SK-N-SH (cell line): ENCODE measurements around the gene MDK. TPM values are rescaled to one million over a fixed set of nuclear protein-coding genes. Genes with fewer than 3 reads are reported as not detected.

ENCODE experiments used
- CTCF ChIA-PET: fragments of 300-600, 350-600 bp; formaldehyde crosslinking; extraction: SDS; loops from one replicate; lab custom pipeline; 2021; lab: Yijun Ruan, JAX
- POLR2A ChIA-PET: fragments of 350-600 bp; sonication (Branson Sonifier 250); formaldehyde crosslinking; extraction: SDS; loops from one replicate; lab custom pipeline; 2020; ENCODE audit warnings: antibody characterized with exemption, inconsistent platforms; lab: Yijun Ruan, JAX
- DNase-seq: peaks from one replicate; pipeline ENCODE4 v3.0.0; 2012
- H2AFZ ChIP-seq: fragments of 200-600 bp; sonication (generic); 2 replicates; pipeline ENCODE4 v1.8.1; 2016; ENCODE audit warnings: antibody characterized with exemption, mild to moderate bottlenecking, low read depth
- H3F3A ChIP-seq: fragments of 200-600 bp; sonication (generic); replicated peaks from 2 replicates; pipeline ENCODE3; 2016; ENCODE audit warnings: antibody characterized with exemption, mild to moderate bottlenecking; ENCODE audit not compliant: insufficient read depth
- H3K27ac ChIP-seq, 2 experiments: fragments of 200-500 bp in 1 of 2; fragments of 200-600 bp in 1 of 2; sonication (Bioruptor generic) in 1 of 2; sonication (generic), shearing (Covaris generic) in 1 of 2; 2 replicates each; pipeline versions ENCODE4 v1.5.1 to v1.6.1; 2014 to 2016; ENCODE audit warnings: low read depth in 2 of 2, inconsistent platforms in 1 of 2, low read length in 1 of 2, mild to moderate bottlenecking in 1 of 2, mixed read lengths in 1 of 2
- H3K27me3 ChIP-seq: fragments of 200-600 bp; sonication (generic), shearing (Covaris generic); 2 replicates; pipeline ENCODE4 v1.6.1; 2016; ENCODE audit warnings: mixed run types; ENCODE audit not compliant: insufficient read depth
- H3K36me3 ChIP-seq, 2 experiments: fragments of 200-500 bp in 1 of 2; fragments of 200-600 bp in 1 of 2; sonication (Bioruptor generic) in 1 of 2; sonication (generic) in 1 of 2; replicated peaks in 1 of 2; 2 replicates each; pipeline versions ENCODE3 to v1.5.1; 2014 to 2016; ENCODE audit warnings: low read length in 1 of 2, mild to moderate bottlenecking in 1 of 2; ENCODE audit not compliant: insufficient read depth in 2 of 2, control insufficient read depth in 1 of 2
- H3K4me1 ChIP-seq, 2 experiments: fragments of 200-500 bp in 1 of 2; fragments of 200-600 bp in 1 of 2; sonication (Bioruptor generic) in 1 of 2; sonication (generic), shearing (Covaris generic) in 1 of 2; 2 replicates each; pipeline versions ENCODE4 v1.5.1 to v1.6.1; 2014 to 2016; ENCODE audit warnings: low read depth in 1 of 2, low read length in 1 of 2, mixed run types in 1 of 2; ENCODE audit not compliant: insufficient read depth in 2 of 2, control insufficient read depth in 1 of 2
- H3K4me2 ChIP-seq: fragments of 200-600 bp; sonication (generic), shearing (Covaris generic); 2 replicates; pipeline ENCODE4 v1.6.1; 2017; ENCODE audit warnings: mixed run types
- H3K4me3 ChIP-seq, 2 experiments: fragments of 200-500 bp in 1 of 2; fragments of 200-600 bp in 1 of 2; sonication (Bioruptor generic) in 1 of 2; sonication (generic), shearing (Covaris generic) in 1 of 2; 2 replicates each; pipeline versions ENCODE4 v1.5.1 to v1.8.1; 2014 to 2016; ENCODE audit warnings: low read depth in 2 of 2, inconsistent platforms in 1 of 2, low read length in 1 of 2, mild to moderate bottlenecking in 1 of 2, mixed read lengths in 1 of 2, moderate library complexity in 1 of 2
- H3K79me2 ChIP-seq: fragments of 200-600 bp; sonication (generic); 2 replicates; pipeline ENCODE4 v1.8.1; 2017; ENCODE audit warnings: mild to moderate bottlenecking; ENCODE audit not compliant: insufficient read depth
- H3K9ac ChIP-seq: fragments of 200-600 bp; sonication (generic); 2 replicates; pipeline ENCODE4 v1.6.1; 2017; ENCODE audit warnings: mixed run types
- H3K9me2 ChIP-seq: fragments of 200-600 bp; sonication (generic); 2 replicates; pipeline ENCODE4 v1.6.1; 2017; ENCODE audit warnings: mixed run types
- H3K9me3 ChIP-seq: fragments of 200-600 bp; sonication (generic); 2 replicates; pipeline ENCODE4 v1.6.1; 2017; ENCODE audit warnings: mixed run types, mild to moderate bottlenecking, moderate library complexity
- H4K20me1 ChIP-seq: fragments of 200-600 bp; sonication (generic); 2 replicates; pipeline ENCODE4 v1.6.1; 2017; ENCODE audit warnings: mild to moderate bottlenecking, mixed run types; ENCODE audit not compliant: insufficient read depth
- CHD2 ChIP-seq: fragments of 150-350 bp; IDR thresholded peaks from 2 replicates; pipeline ENCODE4 v1.6.1; 2018; ENCODE audit warnings: low read length; ENCODE audit not compliant: partially characterized antibody
- CTCF ChIP-seq: fragments of 200-600 bp; sonication (generic); IDR thresholded peaks from 2 replicates; pipeline ENCODE4 v1.6.1; 2017; ENCODE audit warnings: antibody characterized with exemption, mild to moderate bottlenecking, moderate library complexity
- FOSL2 ChIP-seq: IDR thresholded peaks from 2 replicates; pipeline ENCODE4 v1.4.0; 2012; ENCODE audit warnings: low read depth, mild to moderate bottlenecking, moderate library complexity, borderline replicate concordance
- GABPA ChIP-seq: IDR thresholded peaks from 2 replicates; pipeline ENCODE4 v1.4.0; 2012; ENCODE audit warnings: low read depth, mild to moderate bottlenecking
- JUND ChIP-seq: IDR thresholded peaks from 2 replicates; pipeline ENCODE4 v1.4.0; 2012
- MXI1 ChIP-seq: IDR thresholded peaks from 2 replicates; pipeline ENCODE4 v1.6.1; 2012; ENCODE audit warnings: mild to moderate bottlenecking, low read depth, low read length, improper control_type of control experiment
- PBX3 ChIP-seq: IDR thresholded peaks from 2 replicates; pipeline ENCODE4; 2012
- POLR2AphosphoS5 ChIP-seq: IDR thresholded peaks from 2 replicates; pipeline ENCODE4 v1.6.1; 2012; ENCODE audit warnings: low read depth, low read length
- RCOR1 ChIP-seq: fragments of 150-350 bp; IDR thresholded peaks from 2 replicates; pipeline ENCODE4 v1.6.1; 2017; ENCODE audit warnings: antibody characterized with exemption, low read length
- SIN3A ChIP-seq: IDR thresholded peaks from 2 replicates; pipeline ENCODE4 v1.6.1; 2012; ENCODE audit warnings: low read depth, mild to moderate bottlenecking, low read length, moderate library complexity, borderline replicate concordance
- TAF1 ChIP-seq: IDR thresholded peaks from 2 replicates; pipeline ENCODE4 v1.6.1; 2012; ENCODE audit warnings: low read depth, mild to moderate bottlenecking, low read length, moderate library complexity, borderline replicate concordance
- TCF12 ChIP-seq: IDR thresholded peaks from 2 replicates; pipeline ENCODE4 v1.4.0; 2012
- TEAD4 ChIP-seq: IDR thresholded peaks from 2 replicates; pipeline ENCODE4 v1.4.0; 2012; ENCODE audit warnings: mild to moderate bottlenecking, borderline replicate concordance; ENCODE audit not compliant: insufficient read depth
- YY1 ChIP-seq: IDR thresholded peaks from 2 replicates; pipeline ENCODE4 v1.4.0; 2012; ENCODE audit warnings: low read depth, mild to moderate bottlenecking
- ZBTB33 ChIP-seq: IDR thresholded peaks from 2 replicates; pipeline ENCODE4 v1.4.0; 2012; ENCODE audit warnings: low read depth, borderline replicate concordance
- WGBS: methylation state at CpG from one replicate; pipeline ENCODE4 v1.1.6; 2017; ENCODE audit warnings: low lambda C conversion rate; 5-methylcytosine and 5-hydroxymethylcytosine counted together
- polyA plus RNA-seq, 3 experiments: library from polyadenylated mRNA; depleted of rRNA; stranded (reverse); fragments of >200 nt; gene quantifications; 2 replicates each; pipeline ENCODE4 v1.2.3, GENCODE V29; 2012
- TF ChIP-seq, protein P1 (sequence below): fragments of 150-350 bp; IDR thresholded peaks from 2 replicates; pipeline ENCODE4 v1.6.1; 2016; ENCODE audit warnings: mild to moderate bottlenecking, low read depth, low read length

MDK gene
- polyA plus RNA-seq, 1 of the 3 experiments (the other 2 are of a cell fraction): 2,395 TPM

DNA sequence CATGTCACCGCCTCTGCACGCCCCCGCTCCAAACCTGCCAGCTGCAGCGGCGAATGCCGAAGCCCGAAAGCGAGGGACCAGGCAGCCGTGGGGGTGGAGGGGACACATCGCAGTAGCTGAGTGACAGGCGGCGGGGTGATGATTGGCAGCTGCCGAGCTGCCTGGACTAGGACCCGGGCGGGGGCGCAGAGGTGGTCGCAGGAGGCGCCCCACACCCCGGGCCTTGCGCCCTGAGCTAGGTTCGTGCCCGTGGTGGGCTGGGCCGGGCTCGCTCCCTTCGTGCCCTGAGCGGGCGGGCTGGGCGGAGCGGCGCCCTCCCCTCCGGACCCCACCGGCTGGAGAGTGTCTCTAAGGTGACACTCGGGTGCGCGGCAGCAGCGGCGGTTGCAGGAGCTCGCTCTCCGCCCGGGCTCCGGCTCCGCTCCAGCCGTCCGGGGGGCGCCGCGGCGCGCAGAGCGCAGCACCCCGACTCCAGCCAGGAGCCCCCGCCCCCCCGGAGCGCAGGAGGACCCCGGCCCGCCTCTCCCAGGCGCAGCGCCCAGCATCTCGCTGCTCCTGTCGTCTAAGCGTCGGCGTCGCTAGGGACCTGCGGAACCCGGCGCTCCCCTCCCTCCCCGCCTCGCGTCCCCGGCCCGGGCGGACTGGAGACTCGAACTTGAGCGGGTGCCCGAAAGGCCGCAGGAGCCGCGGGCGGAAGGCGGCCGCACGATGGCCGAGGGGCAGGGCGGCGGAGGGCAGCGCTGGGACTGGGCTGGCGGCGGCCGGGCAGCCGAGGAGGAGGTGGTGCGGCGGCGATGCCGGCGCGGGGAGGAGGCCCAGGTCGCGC, 48.7 kb upstream of the MDK start:
- CTCF ChIA-PET: interaction anchor here (0.8 to 2.8 kb wide), 6 partner anchors 14 to 93 kb away, joined by 3 to 12 read pairs (median 6); partner anchors contain the start of gene DGKZ
- H2AFZ ChIP-seq: no peak overlapping the region
- no peaks in the 10 kb centered on the region for H3K9me2 ChIP-seq
- 11% methylated on average over 26 of the region's 99 CpGs for WGBS
- DNase-seq: peak; percentile 80
- no peak overlapping the region for H3K9ac ChIP-seq
- peaks cover 7 to 15% of the 10 kb centered on the region in 2 experiments; a peak in 2 of 4 replicates for H3K4me1 ChIP-seq
- peak overlapping the region; percentile 3 to 41; a peak in 2 of 4 replicates for H3K4me3 ChIP-seq
- peak overlapping the region; percentile 52; the same call in 1 of the 2 replicates for H3K4me2 ChIP-seq
- no peak overlapping the region for H3K27ac ChIP-seq
- H4K20me1 ChIP-seq: no peaks in the 10 kb centered on the region
- H3K9me3 ChIP-seq: no peaks in the 10 kb centered on the region
- H3F3A ChIP-seq: peaks cover 4% of the 10 kb centered on the region
- no peaks in the 10 kb centered on the region for H3K79me2 ChIP-seq
- no peak for TF ChIP-seq TEAD4
- peak; percentile 46; the same call in 1 of the 2 replicates for TF ChIP-seq PBX3
- 0 out of 2 replicates have a peak, but pooled peaks have one; percentile 6 for TF ChIP-seq RCOR1
- H3K36me3 ChIP-seq: no peaks in the 10 kb centered on the region
- H3K27me3 ChIP-seq: peaks cover 10% of the 10 kb centered on the region
- POLR2A ChIA-PET: interaction anchor here (1.1 kb wide), 1 partner anchor 90 kb away, joined by 3 read pairs; no protein-coding TSS in a partner anchor

DNA sequence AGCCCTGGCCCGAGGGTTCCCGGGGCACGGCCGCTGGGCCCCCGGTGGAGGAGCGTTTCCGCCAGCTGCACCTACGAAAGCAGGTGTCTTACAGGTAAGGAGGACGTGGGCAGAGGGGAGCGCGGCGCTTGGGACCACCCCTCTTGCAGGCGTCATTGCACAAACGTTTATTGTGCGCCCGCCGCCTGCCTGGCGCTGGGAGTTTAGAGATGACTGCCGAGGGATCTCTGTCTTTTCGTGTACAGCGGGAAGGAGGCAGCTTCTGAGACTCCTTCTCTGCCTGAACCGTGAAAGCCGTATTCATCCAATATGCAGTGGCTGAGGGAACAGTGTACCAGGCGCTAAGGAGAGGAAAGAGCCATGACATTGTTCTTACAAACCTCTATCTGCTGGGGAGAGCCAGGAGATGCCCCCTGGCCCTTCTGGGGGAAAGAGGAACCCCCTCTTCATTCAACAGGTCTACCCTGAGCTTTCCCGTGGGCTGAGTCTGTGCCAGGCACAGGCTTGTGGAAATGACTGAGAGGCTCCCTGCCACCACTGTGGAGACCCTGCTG, 48.0 kb upstream of the MDK start:
- Histone ChIP-seq H3K9me3 (no peaks in the 10 kb centered on the region), H3K9me2 (no peaks in the 10 kb centered on the region), H3K4me1 (peaks cover 7 to 16% of the 10 kb centered on the region in 2 experiments; a peak in 2 of 4 replicates), H3K79me2 (no peaks in the 10 kb centered on the region), H3K27me3 (peaks cover 10% of the 10 kb centered on the region), H3K4me2 (no peak overlapping the region), H3F3A (peaks cover under 1% of the 10 kb centered on the region), H3K9ac (no peak overlapping the region), H3K4me3 (peak overlapping the region in 1 of 2 experiments; percentile 41; a peak in 1 of 4 replicates), H4K20me1 (no peaks in the 10 kb centered on the region), H3K36me3 (no peaks in the 10 kb centered on the region), H2AFZ (no peak overlapping the region), H3K27ac (no peak overlapping the region)
- ChIA-PET CTCF (interaction anchor here (1.2 to 2.8 kb wide), 6 partner anchors 13 to 93 kb away, joined by 3 to 12 read pairs (median 6); partner anchors contain the start of gene DGKZ), POLR2A (interaction anchor here (1.1 kb wide), 1 partner anchor 90 kb away, joined by 3 read pairs; no protein-coding TSS in a partner anchor)
- DNase-seq: no peak
- WGBS: 78% methylated on average over 16 of the region's 25 CpGs
- TF ChIP-seq CHD2: no peak
- TF ChIP-seq GABPA: no peak
- no peak for TF ChIP-seq TEAD4
- TF ChIP-seq TCF12: no peak
- TF ChIP-seq SIN3A: no peak
- TF ChIP-seq ZBTB33: no peak
- no peak for TF ChIP-seq JUND
- TF ChIP-seq YY1: no peak
- TF ChIP-seq CTCF: no peak
- no peak for TF ChIP-seq TAF1
- no peak for TF ChIP-seq FOSL2
- no peak for TF ChIP-seq POLR2AphosphoS5
- TF ChIP-seq, protein P1, sequence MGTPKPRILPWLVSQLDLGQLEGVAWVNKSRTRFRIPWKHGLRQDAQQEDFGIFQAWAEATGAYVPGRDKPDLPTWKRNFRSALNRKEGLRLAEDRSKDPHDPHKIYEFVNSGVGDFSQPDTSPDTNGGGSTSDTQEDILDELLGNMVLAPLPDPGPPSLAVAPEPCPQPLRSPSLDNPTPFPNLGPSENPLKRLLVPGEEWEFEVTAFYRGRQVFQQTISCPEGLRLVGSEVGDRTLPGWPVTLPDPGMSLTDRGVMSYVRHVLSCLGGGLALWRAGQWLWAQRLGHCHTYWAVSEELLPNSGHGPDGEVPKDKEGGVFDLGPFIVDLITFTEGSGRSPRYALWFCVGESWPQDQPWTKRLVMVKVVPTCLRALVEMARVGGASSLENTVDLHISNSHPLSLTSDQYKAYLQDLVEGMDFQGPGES: no peak
- TF ChIP-seq MXI1: no peak
